ENCODE results near the gene MBTD1. TPM values are rescaled to one million over a fixed set of nuclear protein-coding genes. Genes with fewer than 3 reads are reported as not detected.

The MBTD1 gene
- total and polyA plus RNA-seq, 9 of the 15 experiments (the other 6 are each of a cell fraction or from before 2014, with no cell fraction given), result 2.1 to 26.3 (median 13.3) TPM

DNA sequence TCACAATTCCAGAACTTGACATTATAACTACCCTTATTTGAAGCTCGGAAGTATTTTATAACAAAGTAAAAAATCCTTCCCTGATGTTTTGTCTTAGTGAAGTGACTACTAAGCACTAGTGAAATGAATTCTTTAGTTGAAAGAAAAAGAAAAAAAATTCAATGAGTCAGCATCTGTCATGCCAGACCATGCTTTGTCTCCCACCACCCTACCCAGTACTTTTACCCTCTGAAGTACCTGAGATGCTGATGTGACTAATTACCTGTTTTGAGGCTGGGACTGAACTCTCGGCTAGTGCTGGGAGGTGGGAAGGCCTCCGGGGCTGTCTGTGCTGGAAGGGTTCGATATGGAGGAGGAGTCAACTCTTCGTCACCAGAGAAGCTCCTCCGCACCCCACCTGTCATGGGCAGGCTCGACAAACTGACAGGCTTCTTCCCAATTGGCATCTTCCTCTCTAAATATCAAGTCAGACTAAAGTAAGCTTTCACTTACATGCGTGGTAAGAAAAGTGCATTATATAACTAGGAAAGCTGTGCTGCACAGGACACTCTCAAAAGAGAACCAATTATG is 74.0 kb downstream of the MBTD1 start (continued):
- 0 out of 2 replicates have a peak, but pooled peaks have one; percentile 13 for TF ChIP-seq MAFF (IDR thresholded peaks at IDR 0.05; ENCODE audit: low read length)
- TF ChIP-seq RFX1 (IDR thresholded peaks at IDR 0.05), result no peak
- peak; percentile 85 for TF ChIP-seq ZNF316 (IDR thresholded peaks at IDR 0.05)
- TF ChIP-seq ZNF232 (CRISPR knock-in tag; IDR thresholded peaks at IDR 0.05), result no peak
- TF ChIP-seq, protein P1, sequence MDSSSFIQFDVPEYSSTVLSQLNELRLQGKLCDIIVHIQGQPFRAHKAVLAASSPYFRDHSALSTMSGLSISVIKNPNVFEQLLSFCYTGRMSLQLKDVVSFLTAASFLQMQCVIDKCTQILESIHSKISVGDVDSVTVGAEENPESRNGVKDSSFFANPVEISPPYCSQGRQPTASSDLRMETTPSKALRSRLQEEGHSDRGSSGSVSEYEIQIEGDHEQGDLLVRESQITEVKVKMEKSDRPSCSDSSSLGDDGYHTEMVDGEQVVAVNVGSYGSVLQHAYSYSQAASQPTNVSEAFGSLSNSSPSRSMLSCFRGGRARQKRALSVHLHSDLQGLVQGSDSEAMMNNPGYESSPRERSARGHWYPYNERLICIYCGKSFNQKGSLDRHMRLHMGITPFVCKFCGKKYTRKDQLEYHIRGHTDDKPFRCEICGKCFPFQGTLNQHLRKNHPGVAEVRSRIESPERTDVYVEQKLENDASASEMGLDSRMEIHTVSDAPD (CRISPR knock-in tag; IDR thresholded peaks at IDR 0.05), result no peak
- no peak for TF ChIP-seq RHOXF2B (CRISPR knock-in tag; conservative IDR thresholded peaks at IDR 0.05)
- no peak for TF ChIP-seq KAT2B (IDR thresholded peaks at IDR 0.05; ENCODE audit: low read depth, low read length)
- no peak for TF ChIP-seq ZNF584 (CRISPR knock-in tag; IDR thresholded peaks at IDR 0.05; ENCODE audit: low read depth)

DNA sequence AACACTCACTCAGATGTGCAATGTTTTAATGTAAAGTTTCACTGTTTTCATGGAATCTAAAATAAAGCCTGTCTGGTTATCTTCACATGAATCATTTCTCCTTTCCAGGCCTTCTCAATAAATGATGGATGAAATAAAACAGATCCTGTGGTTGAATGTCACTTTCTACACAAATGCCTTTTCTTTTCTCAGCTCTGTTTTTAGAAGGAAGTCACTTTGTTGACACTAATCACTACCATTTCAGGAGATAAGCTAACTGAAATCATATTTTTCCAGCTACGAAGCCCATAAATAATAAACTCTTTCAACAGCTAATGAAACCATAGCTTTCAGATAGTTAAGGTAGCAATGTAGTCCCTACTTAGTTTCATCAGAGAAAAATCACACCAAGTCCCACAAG is 75.7 kb downstream of the MBTD1 start:
- ChIA-PET CTCF (ENCODE audit: low intra/inter-chr PET ratio) (no interaction called here), POLR2A (no interaction called here)
- no peaks in the 10 kb centered on the region for H3K79me2 ChIP-seq (ENCODE audit: control insufficient read depth, insufficient read depth, low read length)
- peaks cover 63% of the 10 kb centered on the region for H3K36me3 ChIP-seq (ENCODE audit: control insufficient read depth, insufficient read depth, low read length)
- H3K27me3 ChIP-seq (ENCODE audit: control insufficient read depth in 2 of 2, insufficient read depth in 2 of 2, low read length in 2 of 2), result no peaks in the 10 kb centered on the region
- no peaks in the 10 kb centered on the region for H3K9me1 ChIP-seq (ENCODE audit: control insufficient read depth, insufficient read depth, low read length)
- DNase-seq (ENCODE audit: extremely low read depth in 1 of 4, low spot score in 3 of 4) (no peak), FAIRE-seq (no peak), ATAC-seq (no peak)
- in situ Hi-C loops (cut with MboI) (no loop called here), intact Hi-C loops (cut with micrococcal nuclease) (no loop called here)
- H3K9me3 ChIP-seq (replicated peaks; ENCODE audit: control insufficient read depth, insufficient read depth, low read depth, low read length), result no peaks in the 10 kb centered on the region
- H2AFZ ChIP-seq (ENCODE audit: low read depth, low read length), result no peak overlapping the region
- no TSS peak for BruUV-seq (replicated peaks)
- 87% methylated on average over 1 of the region's 1 CpG for WGBS (ENCODE audit: insufficient coverage, low coverage, missing lambda C conversion rate)
- H3K4me2 ChIP-seq (ENCODE audit: insufficient read depth, low read length), result no peak overlapping the region
- no peak overlapping the region for H3K4me3 ChIP-seq
- no peak overlapping the region for H3K27ac ChIP-seq (ENCODE audit: extremely low read depth, low read depth, low read length)
- H3K4me1 ChIP-seq (replicated peaks in 1 of 2; ENCODE audit: control insufficient read depth in 2 of 2, insufficient read depth in 2 of 2, low read length in 2 of 2), result no peaks in the 10 kb centered on the region
- no peaks in the 10 kb centered on the region for H4K20me1 ChIP-seq (replicated peaks; ENCODE audit: control insufficient read depth, insufficient read depth, low read length)
- H3K9ac ChIP-seq (ENCODE audit: insufficient read depth in 1 of 2, low read depth in 2 of 2, low read length in 2 of 2), result no peak overlapping the region
- TF ChIP-seq SMAD4 (CRISPR knock-in tag; conservative IDR thresholded peaks at IDR 0.05), result no peak
- TF ChIP-seq RUNX1 (IDR thresholded peaks at IDR 0.05; ENCODE audit: low read depth), result no peak
- TF ChIP-seq, protein P2, sequence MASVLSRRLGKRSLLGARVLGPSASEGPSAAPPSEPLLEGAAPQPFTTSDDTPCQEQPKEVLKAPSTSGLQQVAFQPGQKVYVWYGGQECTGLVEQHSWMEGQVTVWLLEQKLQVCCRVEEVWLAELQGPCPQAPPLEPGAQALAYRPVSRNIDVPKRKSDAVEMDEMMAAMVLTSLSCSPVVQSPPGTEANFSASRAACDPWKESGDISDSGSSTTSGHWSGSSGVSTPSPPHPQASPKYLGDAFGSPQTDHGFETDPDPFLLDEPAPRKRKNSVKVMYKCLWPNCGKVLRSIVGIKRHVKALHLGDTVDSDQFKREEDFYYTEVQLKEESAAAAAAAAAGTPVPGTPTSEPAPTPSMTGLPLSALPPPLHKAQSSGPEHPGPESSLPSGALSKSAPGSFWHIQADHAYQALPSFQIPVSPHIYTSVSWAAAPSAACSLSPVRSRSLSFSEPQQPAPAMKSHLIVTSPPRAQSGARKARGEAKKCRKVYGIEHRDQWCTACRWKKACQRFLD (CRISPR knock-in tag; IDR thresholded peaks at IDR 0.05), result no peak
- no peak for TF ChIP-seq PCBP2 (IDR thresholded peaks at IDR 0.05; ENCODE audit: low read depth, low read length, poor library complexity, severe bottlenecking)
- TF ChIP-seq, protein P3, sequence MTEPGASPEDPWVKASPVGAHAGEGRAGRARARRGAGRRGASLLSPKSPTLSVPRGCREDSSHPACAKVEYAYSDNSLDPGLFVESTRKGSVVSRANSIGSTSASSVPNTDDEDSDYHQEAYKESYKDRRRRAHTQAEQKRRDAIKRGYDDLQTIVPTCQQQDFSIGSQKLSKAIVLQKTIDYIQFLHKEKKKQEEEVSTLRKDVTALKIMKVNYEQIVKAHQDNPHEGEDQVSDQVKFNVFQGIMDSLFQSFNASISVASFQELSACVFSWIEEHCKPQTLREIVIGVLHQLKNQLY (CRISPR knock-in tag; conservative IDR thresholded peaks at IDR 0.05), result no peak
- no peak for TF ChIP-seq ZNF140 (CRISPR knock-in tag; IDR thresholded peaks at IDR 0.05)
- TF ChIP-seq LARP7 (IDR thresholded peaks at IDR 0.05), result no peak
- TF ChIP-seq ZNF584 (CRISPR knock-in tag; IDR thresholded peaks at IDR 0.05; ENCODE audit: low read depth), result no peak
- TF ChIP-seq SOX6 (IDR thresholded peaks at IDR 0.05), result no peak
- TF ChIP-seq NFE2L1 (tag; IDR thresholded peaks at IDR 0.05; ENCODE audit: borderline replicate concordance, low read depth), result no peak
- no peak for TF ChIP-seq MYBL2 (IDR thresholded peaks at IDR 0.05; ENCODE audit: low read depth)
- TF ChIP-seq MYBL2 (CRISPR knock-in tag; IDR thresholded peaks at IDR 0.05; ENCODE audit: borderline replicate concordance), result no peak
- TF ChIP-seq LCOR (CRISPR knock-in tag; IDR thresholded peaks at IDR 0.05), result no peak
